ENCODE measurements around the gene GALNTL6. TPM values are rescaled to one million over a fixed set of nuclear protein-coding genes. Genes with fewer than 3 reads are reported as not detected.

Gene GALNTL6
- total and polyA plus RNA-seq, 2 of the 4 experiments (the other 2 are of a cell fraction): under 0.01 TPM; not detected in 1

- intact Hi-C loops (cut with micrococcal nuclease): loop anchor here (1.0 to 5.0 kb wide), 3 partner anchors 154 to 404 kb away; partner anchors contain the start of gene GALNT7
- no peak overlapping the region for H3K23ac ChIP-seq (ENCODE audit: low read depth, low read length)
- H3K56ac ChIP-seq (ENCODE audit: extremely low read depth, insufficient read depth, low read length): no peak overlapping the region; the same call in 1 of the 2 replicates
- no peak overlapping the region for H3K4me2 ChIP-seq (ENCODE audit: low read depth, low read length)
- ChIA-PET POLR2A (ENCODE audit: unreplicated experiment) (no interaction called here), CTCF (interaction anchor here (0.5 to 2.5 kb wide), 26 partner anchors 9 to 1133 kb away, joined by 3 to 26 read pairs (median 4); no protein-coding TSS in a partner anchor)
- no peaks in the 10 kb centered on the region for H3K79me1 ChIP-seq (ENCODE audit: low read depth in 1 of 2, low read length in 2 of 2)
- H2BK15ac ChIP-seq (ENCODE audit: low read depth, low read length): no peak overlapping the region
- H3K4me1 ChIP-seq (ENCODE audit: control insufficient read depth, insufficient read depth, low read length): peaks cover 1% of the 10 kb centered on the region; the same call in 1 of the 2 replicates
- dilution Hi-C loops (cut with HindIII; ENCODE audit: low sequenced_read_pairs, unreplicated experiment): loop anchor here (25.0 kb wide), 1 partner anchor 249 kb away; no protein-coding TSS in a partner anchor
- BruUV-seq (replicated peaks): no TSS peak
- ATAC-seq (ENCODE audit: low read depth): peak; percentile 63
- H3K27me3 ChIP-seq (ENCODE audit: control insufficient read depth, insufficient read depth, low read length): peaks cover 7% of the 10 kb centered on the region
- no peak overlapping the region for H4K8ac ChIP-seq (ENCODE audit: low read depth in 2 of 2, low read length in 2 of 2)
- H4K91ac ChIP-seq (ENCODE audit: insufficient read depth, low read depth, low read length): no peak overlapping the region
- in situ Hi-C loops (cut with MboI; ENCODE audit: low sequenced_read_pairs): no loop called here
- no peak overlapping the region for H2AFZ ChIP-seq (replicated peaks; ENCODE audit: low read length, poor library complexity)
- WGBS, 2 experiments (ENCODE audit: extremely low coverage in 2 of 2, insufficient read length in 1 of 2): 0% methylated on average over 1 of the region's 6 CpGs; no CpG with 5 or more reads in 1 of the 2 experiments
- TF ChIP-seq NFE2L2 (IDR thresholded peaks at IDR 0.05; ENCODE audit: low read depth, low read length) (no peak), ELK1 (IDR thresholded peaks at IDR 0.05; ENCODE audit: borderline replicate concordance, low read depth, low read length) (no peak), SMC3 (IDR thresholded peaks at IDR 0.05; ENCODE audit: low read depth, low read length) (peak; percentile 69), RAD21 (IDR thresholded peaks at IDR 0.05; ENCODE audit: low read length) (peak; percentile 74)
- TF ChIP-seq, protein P1, sequence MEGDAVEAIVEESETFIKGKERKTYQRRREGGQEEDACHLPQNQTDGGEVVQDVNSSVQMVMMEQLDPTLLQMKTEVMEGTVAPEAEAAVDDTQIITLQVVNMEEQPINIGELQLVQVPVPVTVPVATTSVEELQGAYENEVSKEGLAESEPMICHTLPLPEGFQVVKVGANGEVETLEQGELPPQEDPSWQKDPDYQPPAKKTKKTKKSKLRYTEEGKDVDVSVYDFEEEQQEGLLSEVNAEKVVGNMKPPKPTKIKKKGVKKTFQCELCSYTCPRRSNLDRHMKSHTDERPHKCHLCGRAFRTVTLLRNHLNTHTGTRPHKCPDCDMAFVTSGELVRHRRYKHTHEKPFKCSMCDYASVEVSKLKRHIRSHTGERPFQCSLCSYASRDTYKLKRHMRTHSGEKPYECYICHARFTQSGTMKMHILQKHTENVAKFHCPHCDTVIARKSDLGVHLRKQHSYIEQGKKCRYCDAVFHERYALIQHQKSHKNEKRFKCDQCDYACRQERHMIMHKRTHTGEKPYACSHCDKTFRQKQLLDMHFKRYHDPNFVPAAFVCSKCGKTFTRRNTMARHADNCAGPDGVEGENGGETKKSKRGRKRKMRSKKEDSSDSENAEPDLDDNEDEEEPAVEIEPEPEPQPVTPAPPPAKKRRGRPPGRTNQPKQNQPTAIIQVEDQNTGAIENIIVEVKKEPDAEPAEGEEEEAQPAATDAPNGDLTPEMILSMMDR (conservative IDR thresholded peaks at IDR 0.05; ENCODE audit: low read depth, low read length): peak; percentile 63
- no peak overlapping the region for H3K4ac ChIP-seq (ENCODE audit: low read depth, low read length)
- no peak overlapping the region for H3K18ac ChIP-seq (ENCODE audit: low read depth, low read length)
- no peak overlapping the region for H3K9ac ChIP-seq (ENCODE audit: low read depth, low read length)
- H4K20me1 ChIP-seq (ENCODE audit: insufficient read depth, low read length): no peaks in the 10 kb centered on the region
- H3K4me3 ChIP-seq (ENCODE audit: insufficient read depth, low read depth, low read length): no peak overlapping the region
- H3K9me3 ChIP-seq (ENCODE audit: control insufficient read depth, insufficient read depth, low read length): no peaks in the 10 kb centered on the region
- H3K9me1 ChIP-seq (ENCODE audit: insufficient read depth, low read length): no peaks in the 10 kb centered on the region
- H2AK5ac ChIP-seq (ENCODE audit: low read depth, low read length): no peak overlapping the region
- H2BK20ac ChIP-seq (ENCODE audit: low read depth, low read length): no peak overlapping the region
- H2BK5ac ChIP-seq (ENCODE audit: low read depth, low read length, poor library complexity, severe bottlenecking): no peak overlapping the region
- peak; percentile 48 for DNase-seq
- H2AK9ac ChIP-seq (replicated peaks; ENCODE audit: low read depth, low read length, poor library complexity): no peak overlapping the region
- H3K14ac ChIP-seq (replicated peaks; ENCODE audit: low read depth, low read length): no peak overlapping the region
- no peak overlapping the region for H2BK120ac ChIP-seq (ENCODE audit: low read depth, low read length)
- H3K36me3 ChIP-seq (ENCODE audit: control insufficient read depth, insufficient read depth, low read length): no peaks in the 10 kb centered on the region
- no peak overlapping the region for H4K5ac ChIP-seq (ENCODE audit: low read depth, low read length)
- no peak overlapping the region for H3K27ac ChIP-seq (ENCODE audit: insufficient read depth, low read length)
These were observed 1200.2 kb downstream of the GALNTL6 start for GRCh38 chr4:173013232-173013930.
